HG02840 (cell line): ENCODE data around the gene TANGO6.

Source experiments
- ATAC-seq: cut with Tn5 transposase; IDR thresholded peaks from one replicate; pipeline ENCODE4 v1.9.1; 2021; ENCODE audit warnings: mild to moderate bottlenecking, moderate library complexity, moderate number of reproducible peaks; ENCODE audit not compliant: unreplicated experiment, low FRiP score

The TANGO6 gene

GRCh38 chr16:69084289-69084688 lies 241.0 kb downstream of the TANGO6 start:
- ATAC-seq, result no peak

- ATAC-seq, result no peak
Measured at GRCh38 chr16:69085032-69085695, 241.8 kb downstream of the TANGO6 start.

- ATAC-seq, result no peak
Measured at GRCh38 chr16:69087161-69087581, 243.8 kb downstream of the TANGO6 start.

- ATAC-seq, result no peak
Measured at GRCh38 chr16:69088684-69089083, 245.4 kb downstream of the TANGO6 start.

GRCh38 chr16:69089091-69089910 lies 246.0 kb downstream of the TANGO6 start:
- no peak for ATAC-seq

GRCh38 chr16:69093974-69094373 lies 250.6 kb downstream of the TANGO6 start:
- ATAC-seq, result no peak

GRCh38 chr16:69094501-69094900 lies 251.2 kb downstream of the TANGO6 start:
- ATAC-seq, result no peak

GRCh38 chr16:69095193-69095592 lies 251.9 kb downstream of the TANGO6 start:
- ATAC-seq, result no peak

- no peak for ATAC-seq
Measured at GRCh38 chr16:69100071-69100691, 256.9 kb downstream of the TANGO6 start.

- ATAC-seq, result no peak
Measured at GRCh38 chr16:69105501-69106361, 262.4 kb downstream of the TANGO6 start, which contains the start of gene HAS3. Gene HAS3 (plus strand): TSS chr16:69105653. CDS start chr16:69109396, 3,743 bp downstream.

- ATAC-seq, result no peak
Measured at GRCh38 chr16:69106491-69107315, 263.4 kb downstream of the TANGO6 start.

- no peak for ATAC-seq
Measured at GRCh38 chr16:69107316-69107962, 264.1 kb downstream of the TANGO6 start.

GRCh38 chr16:69108064-69108904 lies 265.0 kb downstream of the TANGO6 start:
- ATAC-seq, result no peak

GRCh38 chr16:69108905-69109252 lies 265.5 kb downstream of the TANGO6 start:
- no peak for ATAC-seq

GRCh38 chr16:69109486-69110270 lies 266.3 kb downstream of the TANGO6 start:
- ATAC-seq, result no peak

- no peak for ATAC-seq
Measured at GRCh38 chr16:69110406-69110805, 267.1 kb downstream of the TANGO6 start.

GRCh38 chr16:69111216-69111875 lies 268.0 kb downstream of the TANGO6 start:
- ATAC-seq, result no peak
